Esophagus squamous epithelium (tissue), 5 donors: ENCODE measurements around the gene MCFD2. TPM values are rescaled to one million over a fixed set of nuclear protein-coding genes. Genes with fewer than 3 reads are reported as not detected.
A peak's percentile ranks its signal among the peaks of the same experiment; 100 is the strongest.

Experiments
- DNase-seq: peaks from one replicate; lab custom pipeline; 2025; lab: John Stamatoyannopoulos, UW
- H3K27ac ChIP-seq, 4 donors: fragments of 200-600 bp; sonication (generic); one replicate each; pipeline ENCODE4 v1.5.1; 2016 to 2019; ENCODE audit warnings: mild to moderate bottlenecking in 1 of 4
- H3K27me3 ChIP-seq, 4 donors: fragments of 200-600 bp; sonication (generic); 1 replicate in 3 of 4; 2 replicates in 1 of 4; pipeline versions ENCODE4 v1.5.1 to v1.6.0; 2017 to 2021; ENCODE audit warnings: antibody characterized with exemption in 1 of 4
- H3K36me3 ChIP-seq, 3 donors: fragments of 200-600 bp; sonication (generic); one replicate each; pipeline ENCODE4 v1.5.1; 2016 to 2019
- H3K4me1 ChIP-seq, 3 donors: fragments of 200-600 bp; sonication (generic); one replicate each; pipeline ENCODE4 v1.5.1; 2017 to 2019
- H3K4me3 ChIP-seq, 4 donors: fragments of 200-600 bp; sonication (generic); 1 replicate in 3 of 4; 2 replicates in 1 of 4; pipeline ENCODE4 v1.5.1; 2016 to 2019; ENCODE audit warnings: mild to moderate bottlenecking in 2 of 4, moderate library complexity in 1 of 4
- H3K9me3 ChIP-seq, 3 donors: fragments of 200-600 bp; sonication (generic); one replicate each; pipeline ENCODE4 v1.5.1; 2016 to 2019
- CTCF ChIP-seq, 6 experiments: fragments of 450-650 bp in 4 of 6; fragments of 200-600 bp in 2 of 6; sonication (generic) in 2 of 6; IDR thresholded peaks; one replicate each; pipeline ENCODE4 v1.5.1; 2016 to 2019; ENCODE audit warnings: antibody characterized with exemption in 6 of 6, mild to moderate bottlenecking in 4 of 6, moderate library complexity in 4 of 6
- POLR2A ChIP-seq, 4 donors: fragments of 450-650 bp; IDR thresholded peaks; one replicate each; pipeline ENCODE4 v1.6.1; 2017; ENCODE audit warnings: antibody characterized with exemption in 4 of 4, mild to moderate bottlenecking in 4 of 4, moderate library complexity in 3 of 4
- WGBS, 2 donors: methylation state at CpG; one replicate each; pipeline ENCODE4 v1.1.5; 2018; 5-methylcytosine and 5-hydroxymethylcytosine counted together
- intact Hi-C: fragments of 100-400 bp; cut with DNase I; formaldehyde crosslinking; loops from one replicate; pipeline ENCODE4 v1.15.0; 2022
- total RNA-seq, 4 donors: library from RNA; depleted of rRNA; stranded (reverse); fragments of >200 nt; gene quantifications; one replicate each; pipeline ENCODE4 v1.1.0, GENCODE V29; 2016
- donor health status: DM: yes; HTN: yes; CAD: no.

Gene MCFD2
- total RNA-seq, 4 donors from 2014 or later, result 49.7 to 62.8 (median 56.7) TPM

GRCh38 chr2:46861916-46862315 is 53.7 kb downstream of the MCFD2 start:
- H3K27me3 ChIP-seq, result peaks cover 0 to 25% (median 0%) of the 10 kb centered on the region in 4 donors
- no peaks in the 10 kb centered on the region for H3K36me3 ChIP-seq
- H3K27ac ChIP-seq, result peak overlapping the region in 1 of 4 donors; percentile 40
- H3K9me3 ChIP-seq, result peaks cover 0 to 12% (median 8%) of the 10 kb centered on the region in 3 donors
- peaks cover 0 to 39% (median 0%) of the 10 kb centered on the region in 3 donors for H3K4me1 ChIP-seq
- TF ChIP-seq POLR2A (IDR thresholded peaks at IDR 0.05), result no peak
- no peak for TF ChIP-seq CTCF (IDR thresholded peaks at IDR 0.05)
- WGBS, 2 donors, result 49 to 77% methylated on average over 5 to 6 of the region's 6 CpGs
- H3K4me3 ChIP-seq, result no peak overlapping the region
- intact Hi-C loops, result no loop called here
- DNase-seq, result no peak

GRCh38 chr2:46859482-46859881 is 56.1 kb downstream of the MCFD2 start:
- peak overlapping the region in 2 of 4 donors; percentile 51 to 64 for H3K27ac ChIP-seq
- TF ChIP-seq POLR2A (IDR thresholded peaks at IDR 0.05) (no peak), CTCF (IDR thresholded peaks at IDR 0.05) (no peak)
- peaks cover 5 to 53% (median 17%) of the 10 kb centered on the region in 3 donors for H3K4me1 ChIP-seq
- no peak for DNase-seq
- no peaks in the 10 kb centered on the region for H3K36me3 ChIP-seq
- peaks cover 0 to 2% (median 2%) of the 10 kb centered on the region in 3 donors for H3K9me3 ChIP-seq
- H3K27me3 ChIP-seq, result peaks cover 0 to 25% (median 0%) of the 10 kb centered on the region in 4 donors
- intact Hi-C loops, result no loop called here
- WGBS, 2 donors, result 88 to 97% methylated on average over 6 to 7 of the region's 9 CpGs
- no peak overlapping the region for H3K4me3 ChIP-seq

GRCh38 chr2:46858702-46859090 is 56.9 kb downstream of the MCFD2 start:
- intact Hi-C loops, result no loop called here
- no peak for DNase-seq
- H3K27ac ChIP-seq, result peak overlapping the region in 3 of 4 donors; percentile 20 to 64 (median 51)
- H3K4me1 ChIP-seq, result peaks cover 8 to 59% (median 22%) of the 10 kb centered on the region in 3 donors
- H3K27me3 ChIP-seq, result peaks cover 0 to 21% (median 0%) of the 10 kb centered on the region in 4 donors
- WGBS, 2 donors, result 80 to 83% methylated on average over 4 of the region's 4 CpGs
- H3K36me3 ChIP-seq, result no peaks in the 10 kb centered on the region
- no peak for TF ChIP-seq CTCF (IDR thresholded peaks at IDR 0.05)
- TF ChIP-seq POLR2A (IDR thresholded peaks at IDR 0.05), result no peak
- H3K9me3 ChIP-seq, result no peaks in the 10 kb centered on the region
- no peak overlapping the region for H3K4me3 ChIP-seq

- Histone ChIP-seq H3K4me3 (no peak overlapping the region), H3K4me1 (peaks cover 8 to 59% (median 22%) of the 10 kb centered on the region in 3 donors), H3K27me3 (peaks cover 0 to 14% (median 0%) of the 10 kb centered on the region in 4 donors), H3K9me3 (no peaks in the 10 kb centered on the region), H3K27ac (peak overlapping the region in 3 of 4 donors; percentile 20 to 64 (median 51)), H3K36me3 (no peaks in the 10 kb centered on the region)
- DNase-seq, result no peak
- intact Hi-C loops, result no loop called here
- no peak for TF ChIP-seq CTCF (IDR thresholded peaks at IDR 0.05)
- 76 to 88% methylated on average over 13 of the region's 13 CpGs for WGBS, 2 donors
These were observed 57.5 kb downstream of the MCFD2 start for GRCh38 chr2:46857871-46858701.

GRCh38 chr2:46856336-46856735 is 59.3 kb downstream of the MCFD2 start:
- intact Hi-C loops, result no loop called here
- Histone ChIP-seq H3K9me3 (no peaks in the 10 kb centered on the region), H3K4me1 (peaks cover 8 to 50% (median 22%) of the 10 kb centered on the region in 3 donors), H3K4me3 (no peak overlapping the region), H3K36me3 (no peaks in the 10 kb centered on the region), H3K27ac (peak overlapping the region; percentile 27 to 87 (median 75)), H3K27me3 (peaks cover 0 to 3% (median 0%) of the 10 kb centered on the region in 4 donors)
- WGBS, 2 donors, result 71 to 93% methylated on average over 3 of the region's 3 CpGs
- DNase-seq, result no peak
- TF ChIP-seq POLR2A (IDR thresholded peaks at IDR 0.05) (no peak), CTCF (IDR thresholded peaks at IDR 0.05) (no peak)
